ENCODE measurements around the gene CEACAM6. TPM values are rescaled to one million over a fixed set of nuclear protein-coding genes. Genes with fewer than 3 reads are reported as not detected.
A peak's percentile ranks its signal among the peaks of the same experiment; 100 is the strongest.

Gene CEACAM6
- total RNA-seq, 6 donors from 2014 or later: 140 to 651 (median 539) TPM

- DNase-seq: no peak
- no peak for ATAC-seq (ENCODE audit: low FRiP score in 2 of 2)
- Histone ChIP-seq H3K36me3 (no peaks in the 10 kb centered on the region), H3K27ac (peak overlapping the region; percentile 32 to 80 (median 58)), H3K4me1 (peaks cover 0 to 11% (median 3%) of the 10 kb centered on the region in 4 donors), H3K9me3 (no peaks in the 10 kb centered on the region), H3K27me3 (no peaks in the 10 kb centered on the region), H3K4me3 (no peak overlapping the region)
- TF ChIP-seq POLR2AphosphoS5 (IDR thresholded peaks at IDR 0.05) (no peak), CTCF (IDR thresholded peaks at IDR 0.05) (no peak), EP300 (IDR thresholded peaks at IDR 0.05) (no peak), POLR2A (IDR thresholded peaks at IDR 0.05) (no peak)
- WGBS, 2 donors: 62 to 72% methylated on average over 5 of the region's 5 CpGs
These were observed 20.2 kb upstream of the CEACAM6 start for GRCh38 chr19:41735071-41735600.

GRCh38 chr19:41739361-41739760 is 16.0 kb upstream of the CEACAM6 start:
- Histone ChIP-seq H3K27me3 (no peaks in the 10 kb centered on the region), H3K4me3 (no peak overlapping the region), H3K9me3 (no peaks in the 10 kb centered on the region), H3K27ac (no peak overlapping the region), H3K36me3 (no peaks in the 10 kb centered on the region), H3K4me1 (peaks cover 0 to 6% (median 0%) of the 10 kb centered on the region in 4 donors)
- ATAC-seq (ENCODE audit: low FRiP score in 2 of 2) (no peak), DNase-seq (no peak)
- 47 to 65% methylated on average over 3 of the region's 3 CpGs for WGBS, 2 donors
- TF ChIP-seq POLR2AphosphoS5 (IDR thresholded peaks at IDR 0.05) (no peak), EP300 (IDR thresholded peaks at IDR 0.05) (no peak), CTCF (IDR thresholded peaks at IDR 0.05) (no peak), POLR2A (IDR thresholded peaks at IDR 0.05) (no peak)

GRCh38 chr19:41740415-41741243 is 14.7 kb upstream of the CEACAM6 start:
- H3K27ac ChIP-seq: peak overlapping the region in 1 of 4 donors; percentile 41
- H3K27me3 ChIP-seq: no peaks in the 10 kb centered on the region
- H3K9me3 ChIP-seq: no peaks in the 10 kb centered on the region
- H3K4me3 ChIP-seq: no peak overlapping the region
- no peak for DNase-seq
- H3K36me3 ChIP-seq: no peaks in the 10 kb centered on the region
- WGBS, 2 donors: 64 to 75% methylated on average over 5 of the region's 5 CpGs
- no peak for ATAC-seq (ENCODE audit: low FRiP score in 2 of 2)
- TF ChIP-seq EP300 (IDR thresholded peaks at IDR 0.05) (no peak), POLR2A (IDR thresholded peaks at IDR 0.05) (no peak), CTCF (IDR thresholded peaks at IDR 0.05) (no peak), POLR2AphosphoS5 (IDR thresholded peaks at IDR 0.05) (no peak)
- H3K4me1 ChIP-seq: no peaks in the 10 kb centered on the region

GRCh38 chr19:41741244-41741554 is 14.1 kb upstream of the CEACAM6 start:
- TF ChIP-seq CTCF (IDR thresholded peaks at IDR 0.05): no peak
- no peak for TF ChIP-seq POLR2AphosphoS5 (IDR thresholded peaks at IDR 0.05)
- no peak for TF ChIP-seq POLR2A (IDR thresholded peaks at IDR 0.05)
- no peak for TF ChIP-seq EP300 (IDR thresholded peaks at IDR 0.05)
- Histone ChIP-seq H3K9me3 (no peaks in the 10 kb centered on the region), H3K4me3 (no peak overlapping the region), H3K27me3 (no peaks in the 10 kb centered on the region), H3K27ac (no peak overlapping the region), H3K36me3 (no peaks in the 10 kb centered on the region), H3K4me1 (peaks cover 0 to 2% (median 0%) of the 10 kb centered on the region in 4 donors)
- DNase-seq (no peak), ATAC-seq (ENCODE audit: low FRiP score in 2 of 2) (no peak)
- 60 to 87% methylated on average over 2 of the region's 2 CpGs for WGBS, 2 donors
